GM19351 (cell line): ENCODE data around the gene ATP6AP1.
A peak's percentile ranks its signal among the peaks of the same experiment; 100 is the strongest.

Source experiments
- ATAC-seq: cut with Tn5 transposase; IDR thresholded peaks from one replicate; pipeline ENCODE4 v1.9.1; 2021; ENCODE audit warnings: mild to moderate bottlenecking, moderate library complexity; ENCODE audit not compliant: unreplicated experiment

The ATP6AP1 gene

DNA sequence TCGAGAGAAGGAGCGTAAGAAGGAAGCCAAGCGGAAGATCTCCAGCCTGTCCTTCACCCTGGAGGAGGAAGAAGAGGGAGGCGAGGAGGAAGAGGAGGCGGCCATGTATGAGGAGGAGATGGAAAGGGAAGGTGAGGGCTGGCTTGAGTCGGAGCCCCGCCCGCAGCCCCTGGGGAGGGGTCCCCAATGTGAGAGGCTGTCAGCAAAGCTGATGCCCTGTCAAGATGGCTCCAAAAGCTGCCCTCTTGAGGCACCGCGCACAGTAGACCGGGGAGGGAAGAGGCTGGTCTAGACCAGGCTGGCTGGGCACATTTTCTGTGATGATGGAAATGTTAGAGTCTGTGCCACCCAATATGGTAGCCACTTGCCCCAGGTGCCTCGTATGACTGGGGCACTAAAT lies 18.0 kb downstream of the ATP6AP1 start:
- no peak for ATAC-seq

GRCh38 chrX:154448484-154448883 lies 20.0 kb downstream of the ATP6AP1 start:
- ATAC-seq: no peak

GRCh38 chrX:154449618-154450017 lies 21.1 kb downstream of the ATP6AP1 start:
- ATAC-seq: no peak

GRCh38 chrX:154450312-154450711 lies 21.8 kb downstream of the ATP6AP1 start:
- ATAC-seq: no peak

DNA sequence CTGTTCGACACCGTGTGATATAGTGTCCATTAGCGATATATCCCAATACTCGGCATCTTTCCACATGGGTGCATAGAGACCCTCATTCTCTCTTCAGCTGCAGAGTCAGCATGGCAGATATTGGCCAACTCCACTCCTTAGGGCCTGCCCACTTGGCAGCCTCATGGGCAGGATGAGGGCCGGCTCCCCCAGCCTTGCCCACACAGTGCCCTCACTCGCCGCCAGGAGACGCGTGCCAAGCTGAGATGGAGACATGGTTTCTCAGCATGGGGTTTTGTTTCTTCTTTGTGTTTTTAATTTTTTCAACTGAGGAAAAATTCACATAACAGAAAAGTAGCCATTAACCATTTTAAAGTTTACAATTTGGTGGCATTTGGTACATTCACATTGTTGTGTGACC lies 24.3 kb downstream of the ATP6AP1 start:
- no peak for ATAC-seq

GRCh38 chrX:154457491-154458115 lies 29.1 kb downstream of the ATP6AP1 start:
- peak; percentile 62 for ATAC-seq

- ATAC-seq: peak; percentile 66
Observed at GRCh38 chrX:154458116-154458953, 29.9 kb downstream of the ATP6AP1 start, which contains the start of gene PLXNA3. Gene PLXNA3, plus strand, starts transcription at chrX:154458281. Its CDS starts 1,903 bp downstream, at chrX:154460184.

DNA sequence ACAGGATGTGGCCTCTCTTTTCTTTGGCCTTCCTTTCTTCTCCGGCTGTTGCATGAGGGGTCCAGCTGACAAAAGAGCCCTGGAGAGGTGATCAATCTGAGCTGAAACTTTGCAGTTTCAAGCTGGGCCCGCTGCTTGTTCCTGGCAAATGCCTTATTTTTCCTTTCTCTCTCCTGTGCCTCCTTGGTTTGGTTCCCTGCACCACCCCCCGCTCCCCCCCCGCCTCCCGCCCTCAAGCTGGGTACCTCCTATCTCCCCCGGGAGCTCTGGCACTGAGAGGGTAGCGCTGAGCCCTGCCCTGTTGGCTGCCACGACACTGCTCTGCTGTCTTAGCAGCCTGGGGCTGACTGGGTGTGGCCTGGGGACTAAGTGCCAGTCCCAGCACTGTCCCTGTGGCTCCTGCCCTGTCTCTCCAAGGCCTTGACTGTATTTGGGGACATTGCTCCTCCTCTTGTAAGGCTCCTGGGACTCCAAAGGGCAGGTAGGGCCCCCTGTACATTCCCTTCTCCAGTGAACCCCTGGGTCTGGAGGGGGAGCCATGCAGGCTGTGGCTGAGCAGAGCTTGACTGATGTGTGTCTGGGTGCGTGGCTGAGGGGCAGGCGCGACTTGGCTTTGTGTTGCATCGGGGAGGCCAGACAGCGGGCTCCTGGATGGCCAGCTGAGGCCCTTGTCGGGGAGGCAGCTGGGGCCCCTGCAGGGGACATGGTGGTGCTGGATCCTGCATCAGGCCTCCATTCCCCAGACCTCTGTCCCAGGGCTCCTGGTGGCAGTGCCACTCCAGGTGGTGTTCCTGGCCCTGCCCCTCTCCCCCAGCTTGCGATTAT lies 30.7 kb downstream of the ATP6AP1 start:
- ATAC-seq: no peak

- no peak for ATAC-seq
Observed at GRCh38 chrX:154459832-154460231, 31.4 kb downstream of the ATP6AP1 start.

DNA sequence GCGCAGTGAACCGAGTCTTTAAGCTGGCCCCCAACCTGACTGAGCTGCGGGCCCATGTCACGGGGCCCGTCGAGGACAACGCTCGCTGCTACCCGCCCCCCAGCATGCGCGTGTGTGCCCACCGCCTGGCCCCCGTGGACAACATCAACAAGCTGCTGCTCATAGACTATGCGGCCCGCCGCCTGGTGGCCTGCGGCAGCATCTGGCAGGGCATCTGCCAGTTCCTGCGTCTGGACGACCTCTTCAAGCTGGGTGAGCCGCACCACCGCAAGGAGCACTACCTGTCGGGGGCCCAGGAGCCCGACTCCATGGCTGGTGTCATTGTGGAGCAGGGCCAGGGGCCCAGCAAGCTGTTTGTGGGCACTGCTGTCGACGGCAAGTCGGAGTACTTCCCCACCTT lies 31.8 kb downstream of the ATP6AP1 start:
- no peak for ATAC-seq

GRCh38 chrX:154462396-154462795 lies 33.9 kb downstream of the ATP6AP1 start:
- no peak for ATAC-seq

- no peak for ATAC-seq
Observed at GRCh38 chrX:154463611-154464220, 35.2 kb downstream of the ATP6AP1 start.

DNA sequence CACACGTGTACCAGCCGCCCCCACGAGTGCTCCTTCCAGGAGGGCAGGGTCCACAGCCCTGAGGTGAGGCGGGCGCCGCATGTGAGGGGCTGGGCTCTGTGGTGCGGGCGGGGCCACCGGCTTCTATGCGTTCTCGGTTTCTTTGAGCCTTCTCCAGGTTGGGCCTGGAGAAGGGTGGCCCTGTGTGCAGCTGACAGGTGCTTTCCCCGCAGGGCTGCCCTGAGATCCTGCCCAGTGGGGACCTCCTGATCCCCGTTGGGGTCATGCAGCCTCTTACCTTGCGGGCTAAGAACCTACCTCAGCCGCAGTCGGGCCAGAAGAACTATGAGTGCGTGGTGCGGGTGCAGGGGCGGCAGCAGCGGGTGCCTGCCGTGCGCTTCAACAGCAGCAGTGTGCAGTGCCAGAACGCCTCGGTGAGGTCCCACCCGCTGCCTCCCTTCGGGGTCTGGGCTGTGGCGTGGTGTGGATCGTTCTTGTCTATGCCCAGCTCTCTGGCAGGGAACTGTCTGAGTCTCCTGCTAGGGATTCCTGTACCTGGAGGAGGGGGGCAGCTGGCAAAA lies 36.4 kb downstream of the ATP6AP1 start:
- no peak for ATAC-seq

GRCh38 chrX:154465601-154466000 lies 37.1 kb downstream of the ATP6AP1 start:
- ATAC-seq: no peak

- ATAC-seq: no peak
Observed at GRCh38 chrX:154466036-154466435, 37.6 kb downstream of the ATP6AP1 start.

DNA sequence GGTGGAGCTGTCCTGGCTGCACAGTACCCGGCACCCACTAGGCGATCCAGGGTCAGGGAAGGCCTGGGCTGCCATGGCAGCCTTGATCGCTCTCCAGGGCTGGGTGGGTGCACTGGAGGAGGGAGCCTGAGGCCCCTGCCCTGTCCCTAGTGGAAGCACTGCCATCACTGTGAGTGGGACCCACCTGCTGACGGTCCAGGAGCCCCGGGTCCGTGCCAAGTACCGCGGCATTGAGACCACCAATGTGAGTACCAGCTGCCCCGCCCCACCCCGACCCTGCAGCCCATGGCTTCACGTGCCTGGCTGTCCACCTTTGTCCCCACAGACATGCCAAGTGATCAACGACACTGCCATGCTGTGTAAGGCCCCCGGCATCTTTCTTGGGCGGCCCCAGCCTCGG lies 38.4 kb downstream of the ATP6AP1 start:
- no peak for ATAC-seq

- no peak for ATAC-seq
Observed at GRCh38 chrX:154467556-154467955, 39.1 kb downstream of the ATP6AP1 start.

- ATAC-seq: no peak
Observed at GRCh38 chrX:154468217-154468616, 39.7 kb downstream of the ATP6AP1 start.

DNA sequence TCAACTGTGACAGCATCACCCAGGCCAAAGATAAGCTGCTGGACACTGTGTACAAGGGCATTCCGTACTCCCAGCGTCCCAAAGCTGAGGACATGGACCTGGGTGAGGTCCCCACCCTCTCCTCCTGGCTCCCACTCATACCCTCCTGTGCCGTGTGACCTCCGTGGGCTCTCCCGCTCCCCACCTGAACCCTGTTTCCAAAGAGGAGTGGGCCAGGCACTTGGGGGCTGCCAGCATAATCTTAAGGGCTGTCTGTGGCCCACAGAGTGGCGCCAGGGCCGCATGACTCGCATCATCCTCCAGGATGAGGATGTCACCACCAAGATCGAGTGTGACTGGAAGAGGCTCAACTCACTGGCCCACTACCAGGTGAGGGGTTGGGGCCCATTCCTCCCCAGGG lies 40.6 kb downstream of the ATP6AP1 start:
- ATAC-seq: no peak

DNA sequence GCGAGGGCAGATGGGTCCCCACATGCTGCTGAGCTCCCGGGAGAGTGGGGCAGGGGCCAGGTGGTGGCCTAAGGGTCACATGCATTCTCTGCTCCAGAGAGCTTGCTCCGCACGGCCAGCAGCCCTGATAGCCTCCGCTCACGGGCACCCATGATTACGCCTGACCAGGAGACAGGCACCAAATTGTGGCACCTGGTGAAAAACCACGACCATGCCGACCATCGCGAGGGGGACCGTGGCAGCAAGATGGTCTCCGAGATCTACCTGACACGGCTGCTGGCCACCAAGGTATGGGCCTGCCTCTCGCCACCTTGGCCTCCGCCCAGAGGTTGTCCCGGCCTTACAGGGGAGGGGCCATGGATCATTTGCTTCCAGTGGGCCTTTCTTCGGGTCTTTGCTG lies 41.4 kb downstream of the ATP6AP1 start:
- no peak for ATAC-seq

GRCh38 chrX:154470434-154470833 lies 42.0 kb downstream of the ATP6AP1 start:
- ATAC-seq: no peak
